Activated CD8-positive, alpha-beta memory T cell treated with anti-CD3 and anti-CD28 coated beads, Interleukin-2, amount 50 U/mL, for 24 hours (primary cell): ENCODE measurements around the gene SLCO1C1.

ENCODE experiments used
- DNase-seq: peaks from one replicate; pipeline ENCODE4 v3.0.0-alpha.2; 2020; ENCODE audit errors: extremely low read depth

SLCO1C1 gene

DNA sequence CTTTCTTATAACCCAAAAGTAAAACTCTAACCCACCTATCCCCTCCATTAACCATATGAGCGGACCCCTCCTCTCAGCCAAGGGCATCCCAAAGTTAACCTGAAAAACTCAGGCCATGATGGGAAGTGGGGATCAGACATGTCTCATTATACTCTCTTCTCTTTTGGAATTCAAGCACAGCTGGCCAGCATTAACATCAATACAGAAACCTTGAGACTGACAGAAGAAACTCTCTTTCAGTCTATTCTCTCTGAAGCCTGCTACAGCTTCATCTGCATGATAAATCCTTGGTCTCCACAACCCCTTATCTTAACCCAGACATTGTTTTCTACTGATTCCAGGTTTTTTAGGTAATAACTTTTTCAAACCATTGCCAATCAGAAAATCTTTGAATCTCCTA lies 97.8 kb downstream of the SLCO1C1 start:
- DNase-seq, result no peak

DNA sequence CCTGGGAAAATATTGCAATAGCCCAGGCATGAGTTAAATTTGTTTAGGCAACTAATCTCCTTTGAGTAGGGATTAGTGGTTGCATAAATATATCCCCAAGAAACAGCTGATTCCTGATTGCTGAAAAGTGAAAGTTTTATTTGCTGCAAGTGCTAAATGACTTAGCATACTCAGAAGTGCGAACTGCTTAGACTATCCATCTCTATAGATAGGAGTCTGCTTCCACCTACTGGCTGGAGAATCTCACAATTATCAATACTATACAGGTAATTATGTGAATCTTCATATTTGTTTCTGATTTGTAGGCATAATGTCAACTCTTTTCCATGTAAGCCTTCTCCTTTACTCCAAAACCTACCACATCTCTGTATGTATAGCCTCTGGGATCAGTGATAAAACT lies 103.4 kb downstream of the SLCO1C1 start:
- DNase-seq, result no peak

DNA sequence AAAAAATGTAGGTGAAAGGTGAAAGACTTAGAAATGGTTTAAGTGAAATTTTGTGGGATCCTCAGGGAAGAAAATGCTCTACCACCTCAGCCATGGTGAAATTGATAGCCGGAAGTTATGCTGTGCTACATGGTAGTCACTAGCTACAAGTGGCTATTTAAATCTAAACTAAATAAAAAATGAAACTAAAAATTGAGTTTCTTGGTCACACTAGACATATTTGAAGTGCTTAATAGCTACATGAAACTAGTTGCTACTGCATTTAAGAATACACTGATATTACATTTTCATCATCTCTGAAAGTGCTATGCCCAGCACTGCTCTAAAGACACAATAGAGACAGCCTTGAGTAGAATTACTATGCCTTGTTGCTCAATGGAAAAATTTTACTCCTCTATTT lies 105.0 kb downstream of the SLCO1C1 start:
- DNase-seq, result no peak

DNA sequence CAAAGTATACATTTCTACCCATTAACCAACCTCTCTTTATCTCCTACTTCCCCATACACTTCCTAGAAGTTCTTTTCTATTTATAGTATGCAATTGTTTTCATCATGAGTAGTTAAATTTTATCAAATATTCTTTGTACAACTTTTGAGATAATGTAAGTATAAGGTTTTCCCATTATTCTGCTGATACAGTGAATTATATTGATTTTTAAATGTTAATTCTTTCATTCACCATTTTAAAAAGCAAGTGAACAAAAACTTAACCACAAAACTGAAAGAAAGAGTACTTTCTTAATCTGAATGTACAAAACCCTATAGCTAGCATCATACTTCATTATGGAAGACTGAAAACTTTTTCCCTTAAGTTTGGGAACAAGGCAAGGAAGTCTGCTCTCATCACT lies 105.9 kb downstream of the SLCO1C1 start:
- no peak for DNase-seq
